ENCODE data around the gene PRDM11. TPM values are rescaled to one million over a fixed set of nuclear protein-coding genes. Genes with fewer than 3 reads are reported as not detected.

The PRDM11 gene
- total and polyA plus RNA-seq, 2 of the 4 experiments (the other 2 are of a cell fraction): 2.2 to 2.7 TPM

DNA sequence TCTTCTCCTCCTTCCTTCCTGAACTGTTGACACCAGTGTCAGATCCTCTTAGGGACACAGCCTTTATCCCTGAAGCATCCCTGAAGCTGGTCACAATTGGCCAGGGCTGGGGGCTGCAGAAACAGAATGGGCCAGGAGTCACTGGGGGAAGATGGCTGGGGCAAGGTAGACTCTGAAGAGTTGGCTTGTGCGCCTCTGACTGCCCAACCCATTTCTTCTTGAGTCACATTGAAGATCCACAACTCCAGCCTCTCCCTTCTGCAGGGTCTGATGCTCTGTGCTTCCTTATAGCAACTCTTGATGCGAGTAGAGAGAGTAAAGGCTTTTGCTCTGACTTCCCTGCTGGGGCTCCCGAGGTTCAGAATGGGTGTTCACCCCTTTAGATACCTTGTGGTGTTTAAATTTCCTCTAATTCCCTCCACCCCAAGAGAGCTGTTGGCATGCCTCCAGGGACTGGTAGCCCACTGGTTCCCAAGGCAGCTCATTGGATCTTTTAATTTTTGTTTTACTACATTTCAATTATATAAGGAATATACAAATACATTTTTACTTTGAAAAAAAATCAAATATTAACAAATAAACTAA, 13.4 kb downstream of the PRDM11 start:
- H2BK20ac ChIP-seq (ENCODE audit: low read depth, low read length): no peak overlapping the region
- BruUV-seq (replicated peaks): no TSS peak

More for the DNA sequence above, 13.4 kb downstream of the PRDM11 start:
- H3K4ac ChIP-seq (ENCODE audit: low read depth, low read length): no peak overlapping the region
- H3K18ac ChIP-seq (ENCODE audit: low read depth, low read length): no peak overlapping the region
- H2BK5ac ChIP-seq (ENCODE audit: low read depth, low read length, poor library complexity, severe bottlenecking): no peak overlapping the region
- no peaks in the 10 kb centered on the region; a peak in 1 of 4 replicates for H3K79me1 ChIP-seq (ENCODE audit: low read depth in 1 of 2, low read length in 2 of 2)
- no peak overlapping the region for H3K4me3 ChIP-seq (ENCODE audit: insufficient read depth, low read depth, low read length)
- no peak overlapping the region for H3K4me2 ChIP-seq (ENCODE audit: low read depth, low read length)
- no peak overlapping the region for H4K8ac ChIP-seq (ENCODE audit: low read depth in 2 of 2, low read length in 2 of 2)
- no peaks in the 10 kb centered on the region for H3K27me3 ChIP-seq (ENCODE audit: control insufficient read depth, insufficient read depth, low read length)
- H3K14ac ChIP-seq (replicated peaks; ENCODE audit: low read depth, low read length): no peak overlapping the region
- no peak overlapping the region for H3K9ac ChIP-seq (ENCODE audit: low read depth, low read length)
- no peak overlapping the region for H3K56ac ChIP-seq (ENCODE audit: extremely low read depth, insufficient read depth, low read length)
- no peak overlapping the region for H2AK5ac ChIP-seq (ENCODE audit: low read depth, low read length)
- H3K9me1 ChIP-seq (ENCODE audit: insufficient read depth, low read length): no peaks in the 10 kb centered on the region; the same call in 1 of the 2 replicates
- peaks cover 18% of the 10 kb centered on the region for H4K20me1 ChIP-seq (ENCODE audit: insufficient read depth, low read length)
- H3K4me1 ChIP-seq (ENCODE audit: control insufficient read depth, insufficient read depth, low read length): peaks cover 9% of the 10 kb centered on the region
- H3K36me3 ChIP-seq (ENCODE audit: control insufficient read depth, insufficient read depth, low read length): no peaks in the 10 kb centered on the region
- H3K9me3 ChIP-seq (ENCODE audit: control insufficient read depth, insufficient read depth, low read length): no peaks in the 10 kb centered on the region
- H3K27ac ChIP-seq (ENCODE audit: insufficient read depth, low read length): no peak overlapping the region
- intact Hi-C loops (cut with micrococcal nuclease): no loop called here
- no peak overlapping the region for H2BK15ac ChIP-seq (ENCODE audit: low read depth, low read length)
- no peak overlapping the region for H3K23ac ChIP-seq (ENCODE audit: low read depth, low read length)
- H2AFZ ChIP-seq (replicated peaks; ENCODE audit: low read length, poor library complexity): no peak overlapping the region
- CTCF ChIA-PET: no interaction called here
- no peak for ATAC-seq (ENCODE audit: low read depth)
- in situ Hi-C loops (cut with MboI; ENCODE audit: low sequenced_read_pairs): no loop called here
- no peak for TF ChIP-seq MXI1 (IDR thresholded peaks at IDR 0.05; ENCODE audit: borderline replicate concordance, low read depth, low read length)
- no peak for TF ChIP-seq NFE2L2 (IDR thresholded peaks at IDR 0.05; ENCODE audit: low read depth, low read length)
- TF ChIP-seq, protein P1, sequence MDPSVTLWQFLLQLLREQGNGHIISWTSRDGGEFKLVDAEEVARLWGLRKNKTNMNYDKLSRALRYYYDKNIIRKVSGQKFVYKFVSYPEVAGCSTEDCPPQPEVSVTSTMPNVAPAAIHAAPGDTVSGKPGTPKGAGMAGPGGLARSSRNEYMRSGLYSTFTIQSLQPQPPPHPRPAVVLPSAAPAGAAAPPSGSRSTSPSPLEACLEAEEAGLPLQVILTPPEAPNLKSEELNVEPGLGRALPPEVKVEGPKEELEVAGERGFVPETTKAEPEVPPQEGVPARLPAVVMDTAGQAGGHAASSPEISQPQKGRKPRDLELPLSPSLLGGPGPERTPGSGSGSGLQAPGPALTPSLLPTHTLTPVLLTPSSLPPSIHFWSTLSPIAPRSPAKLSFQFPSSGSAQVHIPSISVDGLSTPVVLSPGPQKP (IDR thresholded peaks at IDR 0.05; ENCODE audit: borderline replicate concordance, low read depth, low read length): no peak
- no peak for TF ChIP-seq MAFK (IDR thresholded peaks at IDR 0.05; ENCODE audit: low read depth, low read length)
- TF ChIP-seq BHLHE40 (IDR thresholded peaks at IDR 0.05; ENCODE audit: low read depth, low read length): no peak
- TF ChIP-seq, protein P2, sequence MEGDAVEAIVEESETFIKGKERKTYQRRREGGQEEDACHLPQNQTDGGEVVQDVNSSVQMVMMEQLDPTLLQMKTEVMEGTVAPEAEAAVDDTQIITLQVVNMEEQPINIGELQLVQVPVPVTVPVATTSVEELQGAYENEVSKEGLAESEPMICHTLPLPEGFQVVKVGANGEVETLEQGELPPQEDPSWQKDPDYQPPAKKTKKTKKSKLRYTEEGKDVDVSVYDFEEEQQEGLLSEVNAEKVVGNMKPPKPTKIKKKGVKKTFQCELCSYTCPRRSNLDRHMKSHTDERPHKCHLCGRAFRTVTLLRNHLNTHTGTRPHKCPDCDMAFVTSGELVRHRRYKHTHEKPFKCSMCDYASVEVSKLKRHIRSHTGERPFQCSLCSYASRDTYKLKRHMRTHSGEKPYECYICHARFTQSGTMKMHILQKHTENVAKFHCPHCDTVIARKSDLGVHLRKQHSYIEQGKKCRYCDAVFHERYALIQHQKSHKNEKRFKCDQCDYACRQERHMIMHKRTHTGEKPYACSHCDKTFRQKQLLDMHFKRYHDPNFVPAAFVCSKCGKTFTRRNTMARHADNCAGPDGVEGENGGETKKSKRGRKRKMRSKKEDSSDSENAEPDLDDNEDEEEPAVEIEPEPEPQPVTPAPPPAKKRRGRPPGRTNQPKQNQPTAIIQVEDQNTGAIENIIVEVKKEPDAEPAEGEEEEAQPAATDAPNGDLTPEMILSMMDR (conservative IDR thresholded peaks at IDR 0.05; ENCODE audit: low read depth, low read length): no peak
- no peak for TF ChIP-seq RCOR1 (IDR thresholded peaks at IDR 0.05; ENCODE audit: insufficient replicate concordance, low read length)
- no peak for TF ChIP-seq CHD1 (IDR thresholded peaks at IDR 0.05; ENCODE audit: low read depth, low read length)
- TF ChIP-seq, protein P3, sequence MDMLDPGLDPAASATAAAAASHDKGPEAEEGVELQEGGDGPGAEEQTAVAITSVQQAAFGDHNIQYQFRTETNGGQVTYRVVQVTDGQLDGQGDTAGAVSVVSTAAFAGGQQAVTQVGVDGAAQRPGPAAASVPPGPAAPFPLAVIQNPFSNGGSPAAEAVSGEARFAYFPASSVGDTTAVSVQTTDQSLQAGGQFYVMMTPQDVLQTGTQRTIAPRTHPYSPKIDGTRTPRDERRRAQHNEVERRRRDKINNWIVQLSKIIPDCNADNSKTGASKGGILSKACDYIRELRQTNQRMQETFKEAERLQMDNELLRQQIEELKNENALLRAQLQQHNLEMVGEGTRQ (IDR thresholded peaks at IDR 0.05; ENCODE audit: low read depth, low read length): no peak
- no peak for TF ChIP-seq POLR2A (IDR thresholded peaks at IDR 0.05; ENCODE audit: low read depth, low read length)
- TF ChIP-seq RAD21 (IDR thresholded peaks at IDR 0.05; ENCODE audit: low read length): no peak
- TF ChIP-seq SMC3 (IDR thresholded peaks at IDR 0.05; ENCODE audit: low read depth, low read length): no peak
- no peak for TF ChIP-seq MAZ (IDR thresholded peaks at IDR 0.05; ENCODE audit: borderline replicate concordance, low read depth, low read length)
- no peak for TF ChIP-seq FOS (IDR thresholded peaks at IDR 0.05; ENCODE audit: low read depth, low read length)
- no peak for TF ChIP-seq RFX5 (IDR thresholded peaks at IDR 0.05; ENCODE audit: low read depth, low read length)
- no peak for TF ChIP-seq CEBPB (IDR thresholded peaks at IDR 0.05; ENCODE audit: low read depth, low read length)
- POLR2A ChIA-PET (ENCODE audit: unreplicated experiment): no interaction called here
- H4K5ac ChIP-seq (ENCODE audit: low read depth, low read length): no peak overlapping the region
- no CpG with 5 or more reads among the region's 3 CpGs for WGBS, 2 experiments (ENCODE audit: extremely low coverage in 2 of 2, insufficient read length in 1 of 2)
- H2BK120ac ChIP-seq (ENCODE audit: low read depth, low read length): no peak overlapping the region
- no peak for DNase-seq
- no peak overlapping the region for H2AK9ac ChIP-seq (replicated peaks; ENCODE audit: low read depth, low read length, poor library complexity)
- H4K91ac ChIP-seq (ENCODE audit: insufficient read depth, low read depth, low read length): no peak overlapping the region
- dilution Hi-C loops (cut with HindIII; ENCODE audit: low sequenced_read_pairs, unreplicated experiment): no loop called here
